ENCODE data around the gene CERS6.

Gene CERS6

GRCh38 chr2:168726375-168726774, 270.3 kb downstream of the CERS6 start:
- CTCF ChIA-PET = no interaction called here
- TF ChIP-seq, protein P1, sequence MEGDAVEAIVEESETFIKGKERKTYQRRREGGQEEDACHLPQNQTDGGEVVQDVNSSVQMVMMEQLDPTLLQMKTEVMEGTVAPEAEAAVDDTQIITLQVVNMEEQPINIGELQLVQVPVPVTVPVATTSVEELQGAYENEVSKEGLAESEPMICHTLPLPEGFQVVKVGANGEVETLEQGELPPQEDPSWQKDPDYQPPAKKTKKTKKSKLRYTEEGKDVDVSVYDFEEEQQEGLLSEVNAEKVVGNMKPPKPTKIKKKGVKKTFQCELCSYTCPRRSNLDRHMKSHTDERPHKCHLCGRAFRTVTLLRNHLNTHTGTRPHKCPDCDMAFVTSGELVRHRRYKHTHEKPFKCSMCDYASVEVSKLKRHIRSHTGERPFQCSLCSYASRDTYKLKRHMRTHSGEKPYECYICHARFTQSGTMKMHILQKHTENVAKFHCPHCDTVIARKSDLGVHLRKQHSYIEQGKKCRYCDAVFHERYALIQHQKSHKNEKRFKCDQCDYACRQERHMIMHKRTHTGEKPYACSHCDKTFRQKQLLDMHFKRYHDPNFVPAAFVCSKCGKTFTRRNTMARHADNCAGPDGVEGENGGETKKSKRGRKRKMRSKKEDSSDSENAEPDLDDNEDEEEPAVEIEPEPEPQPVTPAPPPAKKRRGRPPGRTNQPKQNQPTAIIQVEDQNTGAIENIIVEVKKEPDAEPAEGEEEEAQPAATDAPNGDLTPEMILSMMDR (IDR thresholded peaks at IDR 0.05; ENCODE audit: insufficient read depth, low read length, missing control alignments) = no peak
- no peak for DNase-seq (ENCODE audit: low read depth, low spot score)
- H3K4me3 ChIP-seq (ENCODE audit: low read depth, low read length) = no peak overlapping the region
- POLR2A ChIA-PET = no interaction called here

- TF ChIP-seq, protein P1 (IDR thresholded peaks at IDR 0.05; ENCODE audit: insufficient read depth, low read length, missing control alignments) = no peak
Measured at GRCh38 chr2:168727904-168728470, 271.9 kb downstream of the CERS6 start.

DNA sequence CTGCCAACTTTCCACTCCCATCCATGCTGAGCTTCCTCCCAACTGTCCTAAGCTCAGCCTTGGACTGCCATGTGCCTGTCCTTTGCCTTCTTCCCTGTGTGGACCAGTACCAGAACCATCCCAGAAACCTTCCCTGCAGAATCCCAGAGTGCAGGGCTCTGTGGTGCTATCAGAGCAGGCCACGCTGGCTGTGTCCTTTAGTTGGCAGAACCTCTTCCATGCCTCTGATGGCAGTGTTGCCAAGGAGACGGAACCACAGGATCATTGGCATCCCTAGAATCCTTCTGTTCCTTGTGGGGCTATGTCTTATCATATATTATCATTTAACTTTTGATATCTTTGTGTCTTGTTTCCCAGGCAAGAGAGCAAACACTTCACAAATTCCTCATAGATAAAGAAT, 273.4 kb downstream of the CERS6 start:
- H3K4me3 ChIP-seq (ENCODE audit: low read depth, low read length) = no peak overlapping the region
- DNase-seq (ENCODE audit: low read depth, low spot score) = no peak
- ChIA-PET POLR2A (no interaction called here), CTCF (no interaction called here)
- TF ChIP-seq, protein P1 (IDR thresholded peaks at IDR 0.05; ENCODE audit: insufficient read depth, low read length, missing control alignments) = no peak

More at GRCh38 chr2:168727904-168728470, 271.9 kb downstream of the CERS6 start:
- DNase-seq (ENCODE audit: low read depth, low spot score) = no peak
- CTCF ChIA-PET = no interaction called here
- POLR2A ChIA-PET = no interaction called here
- H3K4me3 ChIP-seq (ENCODE audit: low read depth, low read length) = no peak overlapping the region

GRCh38 chr2:168730344-168730743, 274.3 kb downstream of the CERS6 start:
- TF ChIP-seq, protein P1 (IDR thresholded peaks at IDR 0.05; ENCODE audit: insufficient read depth, low read length, missing control alignments) = no peak
- H3K4me3 ChIP-seq (ENCODE audit: low read depth, low read length) = no peak overlapping the region
- ChIA-PET POLR2A (no interaction called here), CTCF (no interaction called here)
- no peak for DNase-seq (ENCODE audit: low read depth, low spot score)

DNA sequence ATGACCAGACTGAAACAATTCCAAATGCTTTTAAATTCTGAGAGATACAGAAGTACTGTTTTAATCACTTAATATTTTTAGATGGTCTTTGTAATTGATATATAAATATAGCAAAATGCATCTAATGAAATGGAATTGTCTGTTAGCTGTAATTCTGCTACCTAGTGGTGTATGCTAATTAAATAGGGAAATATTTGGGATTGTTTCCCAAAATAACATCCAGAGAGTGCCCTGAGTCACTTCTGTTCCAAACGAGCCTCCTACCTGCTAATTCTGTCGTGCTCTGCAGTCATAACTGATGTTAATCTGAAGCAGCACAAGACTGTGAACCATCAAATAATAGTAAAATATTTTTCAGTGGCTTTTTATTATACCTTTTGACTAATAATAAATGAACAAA, 274.9 kb downstream of the CERS6 start:
- ChIA-PET POLR2A (no interaction called here), CTCF (no interaction called here)
- no peak for DNase-seq (ENCODE audit: low read depth, low spot score)
- TF ChIP-seq, protein P1 (IDR thresholded peaks at IDR 0.05; ENCODE audit: insufficient read depth, low read length, missing control alignments) = no peak
- no peak overlapping the region for H3K4me3 ChIP-seq (ENCODE audit: low read depth, low read length)

DNA sequence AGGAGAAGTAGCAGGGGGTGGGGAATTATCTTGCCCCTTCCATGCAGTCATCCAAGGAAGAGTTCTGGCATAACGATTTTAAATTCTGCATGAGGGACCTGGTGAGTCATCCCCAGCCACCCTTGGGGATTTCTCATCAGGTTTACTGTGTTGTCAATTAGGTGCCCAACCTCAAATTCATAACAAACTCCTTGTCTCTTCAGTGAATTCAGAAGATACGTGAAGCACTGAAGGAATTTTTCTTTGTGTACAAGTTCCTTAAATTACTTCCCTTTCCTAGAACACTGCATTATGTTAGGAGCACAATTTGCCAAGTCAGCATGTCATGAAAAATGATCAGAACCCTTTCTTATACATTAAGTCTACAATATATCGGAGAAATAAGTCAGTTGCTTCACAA, 275.5 kb downstream of the CERS6 start:
- no peak for DNase-seq (ENCODE audit: low read depth, low spot score)
- TF ChIP-seq, protein P1 (IDR thresholded peaks at IDR 0.05; ENCODE audit: insufficient read depth, low read length, missing control alignments) = no peak
- no peak overlapping the region for H3K4me3 ChIP-seq (ENCODE audit: low read depth, low read length)
- ChIA-PET CTCF (no interaction called here), POLR2A (no interaction called here)
